ENCODE results near the gene TPR.

- TF ChIP-seq CTCF (IDR thresholded peaks at IDR 0.05) (no peak), EP300 (IDR thresholded peaks at IDR 0.05) (no peak), POLR2A (IDR thresholded peaks at IDR 0.05) (no peak)
Measured at GRCh38 chr1:186413319-186413718, 38.3 kb upstream of the TPR start.

Data from tibial nerve (tissue), 4 donors.